SK-N-SH treated with all-trans-retinoic acid at 6 μM for 48 hours (cell line): ENCODE results near the gene SCYGR4.

Experiments used
- ATAC-seq: fragments of 200-7000 bp; cut with Tn5 transposase; 3 replicates; pipeline ENCODE4 v1.9.1; 2020; ENCODE audit warnings: mild to moderate bottlenecking, moderate library complexity
- ARNTL ChIP-seq: fragments of 450-650 bp; formaldehyde crosslinking; IDR thresholded peaks from 2 replicates; pipeline ENCODE4 v1.5.0; 2020; ENCODE audit warnings: low read depth, mild to moderate bottlenecking, moderate library complexity, borderline replicate concordance
- CSDC2 ChIP-seq: fragments of 250-450 bp; sonication (Bioruptor Pico); IDR thresholded peaks from 2 replicates; pipeline ENCODE4 v1.5.0; 2020; ENCODE audit warnings: mild to moderate bottlenecking, moderate library complexity
- GLIS3 ChIP-seq: fragments of 250-450 bp; sonication (Bioruptor Pico); IDR thresholded peaks from 2 replicates; pipeline ENCODE4 v1.5.0; 2020; ENCODE audit warnings: mild to moderate bottlenecking, moderate library complexity
- ISL1 ChIP-seq: fragments of 250-450 bp; sonication (Bioruptor Pico); IDR thresholded peaks from 2 replicates; pipeline ENCODE4 v2.1.2; 2022; ENCODE audit warnings: mild to moderate bottlenecking, moderate library complexity
- OSR1 ChIP-seq: fragments of 250-450 bp; sonication (Bioruptor Pico); IDR thresholded peaks from 2 replicates; pipeline ENCODE4 v1.8.0; 2022; ENCODE audit warnings: moderate library complexity, mild to moderate bottlenecking, inconsistent platforms
- PPARA ChIP-seq: fragments of 250-450 bp; sonication (Bioruptor Pico); IDR thresholded peaks from 2 replicates; pipeline ENCODE4 v1.5.0; 2020; ENCODE audit warnings: mild to moderate bottlenecking, borderline replicate concordance
- RARB ChIP-seq: fragments of 250-450 bp; sonication (Bioruptor Pico); IDR thresholded peaks from 2 replicates; pipeline ENCODE4 v1.8.0; 2021; ENCODE audit warnings: mild to moderate bottlenecking, moderate library complexity
- SNAI2 ChIP-seq: fragments of 250-450 bp; sonication (Bioruptor Pico); IDR thresholded peaks from 2 replicates; pipeline ENCODE4 v1.5.0; 2020; ENCODE audit warnings: mild to moderate bottlenecking, moderate library complexity
- TCF4 ChIP-seq: fragments of 250-450 bp; sonication (Bioruptor Pico); IDR thresholded peaks from 2 replicates; pipeline ENCODE4 v1.8.0; 2021; ENCODE audit warnings: mild to moderate bottlenecking, moderate library complexity, borderline replicate concordance
- ZC3H10 ChIP-seq: fragments of 250-450 bp; sonication (Bioruptor Pico); IDR thresholded peaks from 2 replicates; pipeline ENCODE4 v1.5.1; 2021; ENCODE audit warnings: mild to moderate bottlenecking, moderate library complexity
- ZFP3 ChIP-seq: fragments of 250-450 bp; sonication (Bioruptor Pico); IDR thresholded peaks from 2 replicates; pipeline ENCODE4 v1.5.0; 2020; ENCODE audit warnings: mild to moderate bottlenecking, moderate library complexity
- ZFP30 ChIP-seq: fragments of 450-650 bp; formaldehyde crosslinking; IDR thresholded peaks from 2 replicates; pipeline ENCODE4 v1.5.0; 2022; ENCODE audit warnings: mild to moderate bottlenecking, moderate library complexity
- ZNF565 ChIP-seq: fragments of 450-650 bp; formaldehyde crosslinking; conservative IDR thresholded peaks from 2 replicates; pipeline ENCODE4 v1.5.0; 2020; ENCODE audit warnings: low read depth, mild to moderate bottlenecking, moderate library complexity
- ZNF8 ChIP-seq: fragments of 450-650 bp; formaldehyde crosslinking; IDR thresholded peaks from 2 replicates; pipeline ENCODE4 v1.5.0; 2020; ENCODE audit warnings: mild to moderate bottlenecking, moderate library complexity
- TF ChIP-seq, protein P1 (sequence below): fragments of 250-450 bp; sonication (Bioruptor Pico); IDR thresholded peaks from 2 replicates; pipeline ENCODE4 v1.5.1; 2021; ENCODE audit warnings: mild to moderate bottlenecking, moderate library complexity
- TF ChIP-seq, protein P2 (sequence below): fragments of 250-450 bp; sonication (Bioruptor Pico); IDR thresholded peaks from 2 replicates; pipeline ENCODE4 v1.8.0; 2021; ENCODE audit warnings: low read depth, mild to moderate bottlenecking, moderate library complexity, borderline replicate concordance
- TF ChIP-seq, protein P3 (sequence below): fragments of 250-450 bp; sonication (Bioruptor Pico); IDR thresholded peaks from 2 replicates; pipeline ENCODE4 v1.5.1; 2020; ENCODE audit warnings: low read depth, mild to moderate bottlenecking, moderate library complexity
- TF ChIP-seq, protein P4 (sequence below): fragments of 250-450 bp; sonication (Bioruptor Pico); IDR thresholded peaks from 2 replicates; pipeline ENCODE4 v1.8.0; 2020; ENCODE audit warnings: mild to moderate bottlenecking, moderate library complexity, borderline replicate concordance
- TF ChIP-seq, protein P5 (sequence below): fragments of 250-450 bp; sonication (Bioruptor Pico); IDR thresholded peaks from 2 replicates; pipeline ENCODE4 v1.5.0; 2020; ENCODE audit warnings: mild to moderate bottlenecking, moderate library complexity

Gene SCYGR4

DNA sequence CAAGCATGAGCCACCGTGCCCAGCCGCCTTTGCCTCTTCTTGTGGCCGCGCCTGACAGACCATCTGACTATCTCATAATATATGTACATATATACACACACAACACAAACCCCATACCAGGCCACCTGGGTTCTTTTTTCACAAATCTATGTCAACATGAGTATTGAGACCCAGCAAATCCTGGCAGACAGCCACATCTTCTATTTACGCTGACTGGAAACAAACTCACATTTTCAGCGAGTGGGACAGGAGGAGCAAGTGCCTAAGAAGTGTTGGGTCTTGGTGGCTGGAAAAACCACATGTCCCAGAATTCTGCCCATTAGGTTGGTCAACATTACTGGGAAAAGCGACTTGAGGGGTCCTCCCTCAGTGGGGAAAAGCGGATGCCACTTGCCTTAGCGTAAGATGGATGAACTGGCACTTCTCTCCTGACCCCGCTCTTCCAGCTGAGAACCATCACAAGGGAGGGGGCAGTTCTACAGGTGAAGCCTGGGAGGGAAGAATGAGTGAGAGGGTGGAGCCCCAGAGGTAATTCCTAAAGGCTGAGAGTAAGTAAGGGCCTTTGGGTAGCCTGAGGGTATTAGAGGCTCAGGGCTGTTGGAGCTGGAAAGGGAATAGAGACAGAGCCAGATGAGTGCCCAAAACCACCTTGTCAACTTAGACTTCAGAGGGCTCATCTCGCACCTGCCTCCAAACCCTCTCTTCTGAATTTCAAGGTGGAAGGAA lies 4.6 kb upstream of the SCYGR4 start (continued):
- TF ChIP-seq GLIS3 (no peak), ARNTL (CRISPR knock-in tag) (no peak)

DNA sequence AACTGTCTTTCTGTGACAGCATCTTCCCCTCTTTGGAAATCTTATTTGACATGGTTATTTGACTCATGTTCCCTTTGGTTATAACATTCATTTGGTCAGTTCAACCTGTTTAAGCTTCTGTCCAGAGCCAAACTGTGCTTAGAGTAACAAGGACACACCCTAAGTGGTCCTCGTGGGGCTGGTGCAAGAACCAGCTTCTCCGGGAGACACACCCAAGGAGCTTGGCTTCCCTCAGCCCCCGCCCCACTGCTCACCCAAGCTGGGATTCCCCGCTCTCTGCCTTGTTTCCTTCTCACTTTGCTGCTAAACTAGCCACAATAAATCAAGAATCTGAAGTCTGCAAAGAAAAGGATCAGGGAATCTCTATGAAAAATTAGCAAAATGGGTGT lies 4.0 kb upstream of the SCYGR4 start:
- no peak for TF ChIP-seq TCF4 (CRISPR knock-in tag)
- no peak for TF ChIP-seq ZC3H10 (CRISPR knock-in tag)
- TF ChIP-seq CSDC2 (CRISPR knock-in tag), result no peak
- TF ChIP-seq, protein P1, sequence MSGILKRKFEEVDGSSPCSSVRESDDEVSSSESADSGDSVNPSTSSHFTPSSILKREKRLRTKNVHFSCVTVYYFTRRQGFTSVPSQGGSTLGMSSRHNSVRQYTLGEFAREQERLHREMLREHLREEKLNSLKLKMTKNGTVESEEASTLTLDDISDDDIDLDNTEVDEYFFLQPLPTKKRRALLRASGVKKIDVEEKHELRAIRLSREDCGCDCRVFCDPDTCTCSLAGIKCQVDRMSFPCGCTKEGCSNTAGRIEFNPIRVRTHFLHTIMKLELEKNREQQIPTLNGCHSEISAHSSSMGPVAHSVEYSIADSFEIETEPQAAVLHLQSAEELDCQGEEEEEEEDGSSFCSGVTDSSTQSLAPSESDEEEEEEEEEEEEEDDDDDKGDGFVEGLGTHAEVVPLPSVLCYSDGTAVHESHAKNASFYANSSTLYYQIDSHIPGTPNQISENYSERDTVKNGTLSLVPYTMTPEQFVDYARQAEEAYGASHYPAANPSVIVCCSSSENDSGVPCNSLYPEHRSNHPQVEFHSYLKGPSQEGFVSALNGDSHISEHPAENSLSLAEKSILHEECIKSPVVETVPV (CRISPR knock-in tag), result no peak
- ATAC-seq, result no peak

DNA sequence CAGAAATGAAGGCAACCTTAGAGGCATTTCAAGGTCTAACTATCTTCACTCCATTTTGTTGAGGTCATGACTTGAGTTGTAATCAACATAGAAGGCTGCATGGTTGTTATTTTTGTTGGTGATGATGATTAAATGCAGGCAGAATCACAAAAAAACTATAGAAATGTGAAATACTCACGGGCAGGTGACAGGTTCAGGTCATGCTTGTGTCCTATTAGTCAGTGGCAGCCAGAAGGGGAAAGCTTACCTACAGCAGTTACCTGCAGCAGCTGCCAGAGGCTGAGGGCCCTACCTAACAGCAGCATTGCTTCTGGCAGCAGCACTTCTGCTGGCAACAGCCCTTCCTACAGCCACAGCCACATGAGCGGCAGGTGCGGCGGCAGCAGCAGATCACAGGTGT lies 3.1 kb upstream of the SCYGR4 start:
- TF ChIP-seq ZNF565 (CRISPR knock-in tag), result no peak
- TF ChIP-seq, protein P2, sequence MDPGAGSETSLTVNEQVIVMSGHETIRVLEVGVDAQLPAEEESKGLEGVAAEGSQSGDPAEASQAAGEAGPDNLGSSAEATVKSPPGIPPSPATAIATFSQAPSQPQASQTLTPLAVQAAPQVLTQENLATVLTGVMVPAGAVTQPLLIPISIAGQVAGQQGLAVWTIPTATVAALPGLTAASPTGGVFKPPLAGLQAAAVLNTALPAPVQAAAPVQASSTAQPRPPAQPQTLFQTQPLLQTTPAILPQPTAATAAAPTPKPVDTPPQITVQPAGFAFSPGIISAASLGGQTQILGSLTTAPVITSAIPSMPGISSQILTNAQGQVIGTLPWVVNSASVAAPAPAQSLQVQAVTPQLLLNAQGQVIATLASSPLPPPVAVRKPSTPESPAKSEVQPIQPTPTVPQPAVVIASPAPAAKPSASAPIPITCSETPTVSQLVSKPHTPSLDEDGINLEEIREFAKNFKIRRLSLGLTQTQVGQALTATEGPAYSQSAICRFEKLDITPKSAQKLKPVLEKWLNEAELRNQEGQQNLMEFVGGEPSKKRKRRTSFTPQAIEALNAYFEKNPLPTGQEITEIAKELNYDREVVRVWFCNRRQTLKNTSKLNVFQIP (CRISPR knock-in tag), result no peak
- no peak for TF ChIP-seq ZC3H10 (CRISPR knock-in tag)
- TF ChIP-seq ARNTL (CRISPR knock-in tag), result no peak
- TF ChIP-seq, protein P3, sequence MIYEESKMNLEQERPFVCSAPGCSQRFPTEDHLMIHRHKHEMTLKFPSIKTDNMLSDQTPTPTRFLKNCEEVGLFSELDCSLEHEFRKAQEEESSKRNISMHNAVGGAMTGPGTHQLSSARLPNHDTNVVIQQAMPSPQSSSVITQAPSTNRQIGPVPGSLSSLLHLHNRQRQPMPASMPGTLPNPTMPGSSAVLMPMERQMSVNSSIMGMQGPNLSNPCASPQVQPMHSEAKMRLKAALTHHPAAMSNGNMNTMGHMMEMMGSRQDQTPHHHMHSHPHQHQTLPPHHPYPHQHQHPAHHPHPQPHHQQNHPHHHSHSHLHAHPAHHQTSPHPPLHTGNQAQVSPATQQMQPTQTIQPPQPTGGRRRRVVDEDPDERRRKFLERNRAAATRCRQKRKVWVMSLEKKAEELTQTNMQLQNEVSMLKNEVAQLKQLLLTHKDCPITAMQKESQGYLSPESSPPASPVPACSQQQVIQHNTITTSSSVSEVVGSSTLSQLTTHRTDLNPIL (CRISPR knock-in tag), result no peak
- TF ChIP-seq CSDC2 (CRISPR knock-in tag), result no peak
- TF ChIP-seq, protein P4, sequence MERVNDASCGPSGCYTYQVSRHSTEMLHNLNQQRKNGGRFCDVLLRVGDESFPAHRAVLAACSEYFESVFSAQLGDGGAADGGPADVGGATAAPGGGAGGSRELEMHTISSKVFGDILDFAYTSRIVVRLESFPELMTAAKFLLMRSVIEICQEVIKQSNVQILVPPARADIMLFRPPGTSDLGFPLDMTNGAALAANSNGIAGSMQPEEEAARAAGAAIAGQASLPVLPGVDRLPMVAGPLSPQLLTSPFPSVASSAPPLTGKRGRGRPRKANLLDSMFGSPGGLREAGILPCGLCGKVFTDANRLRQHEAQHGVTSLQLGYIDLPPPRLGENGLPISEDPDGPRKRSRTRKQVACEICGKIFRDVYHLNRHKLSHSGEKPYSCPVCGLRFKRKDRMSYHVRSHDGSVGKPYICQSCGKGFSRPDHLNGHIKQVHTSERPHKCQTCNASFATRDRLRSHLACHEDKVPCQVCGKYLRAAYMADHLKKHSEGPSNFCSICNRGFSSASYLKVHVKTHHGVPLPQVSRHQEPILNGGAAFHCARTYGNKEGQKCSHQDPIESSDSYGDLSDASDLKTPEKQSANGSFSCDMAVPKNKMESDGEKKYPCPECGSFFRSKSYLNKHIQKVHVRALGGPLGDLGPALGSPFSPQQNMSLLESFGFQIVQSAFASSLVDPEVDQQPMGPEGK (CRISPR knock-in tag), result no peak
- TF ChIP-seq ZFP3 (CRISPR knock-in tag), result no peak
- no peak for TF ChIP-seq PPARA (CRISPR knock-in tag)
- TF ChIP-seq, protein P5, sequence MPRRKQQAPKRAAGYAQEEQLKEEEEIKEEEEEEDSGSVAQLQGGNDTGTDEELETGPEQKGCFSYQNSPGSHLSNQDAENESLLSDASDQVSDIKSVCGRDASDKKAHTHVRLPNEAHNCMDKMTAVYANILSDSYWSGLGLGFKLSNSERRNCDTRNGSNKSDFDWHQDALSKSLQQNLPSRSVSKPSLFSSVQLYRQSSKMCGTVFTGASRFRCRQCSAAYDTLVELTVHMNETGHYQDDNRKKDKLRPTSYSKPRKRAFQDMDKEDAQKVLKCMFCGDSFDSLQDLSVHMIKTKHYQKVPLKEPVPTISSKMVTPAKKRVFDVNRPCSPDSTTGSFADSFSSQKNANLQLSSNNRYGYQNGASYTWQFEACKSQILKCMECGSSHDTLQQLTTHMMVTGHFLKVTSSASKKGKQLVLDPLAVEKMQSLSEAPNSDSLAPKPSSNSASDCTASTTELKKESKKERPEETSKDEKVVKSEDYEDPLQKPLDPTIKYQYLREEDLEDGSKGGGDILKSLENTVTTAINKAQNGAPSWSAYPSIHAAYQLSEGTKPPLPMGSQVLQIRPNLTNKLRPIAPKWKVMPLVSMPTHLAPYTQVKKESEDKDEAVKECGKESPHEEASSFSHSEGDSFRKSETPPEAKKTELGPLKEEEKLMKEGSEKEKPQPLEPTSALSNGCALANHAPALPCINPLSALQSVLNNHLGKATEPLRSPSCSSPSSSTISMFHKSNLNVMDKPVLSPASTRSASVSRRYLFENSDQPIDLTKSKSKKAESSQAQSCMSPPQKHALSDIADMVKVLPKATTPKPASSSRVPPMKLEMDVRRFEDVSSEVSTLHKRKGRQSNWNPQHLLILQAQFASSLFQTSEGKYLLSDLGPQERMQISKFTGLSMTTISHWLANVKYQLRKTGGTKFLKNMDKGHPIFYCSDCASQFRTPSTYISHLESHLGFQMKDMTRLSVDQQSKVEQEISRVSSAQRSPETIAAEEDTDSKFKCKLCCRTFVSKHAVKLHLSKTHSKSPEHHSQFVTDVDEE, result no peak
- TF ChIP-seq ZFP30 (CRISPR knock-in tag), result no peak
- no peak for TF ChIP-seq ZNF8 (CRISPR knock-in tag)
- TF ChIP-seq ISL1, result no peak
- TF ChIP-seq, protein P1 (CRISPR knock-in tag), result no peak
- no peak for TF ChIP-seq SNAI2 (CRISPR knock-in tag)
- no peak for TF ChIP-seq OSR1 (CRISPR knock-in tag)
- no peak for TF ChIP-seq RARB
- no peak for ATAC-seq
